ENCODE data around the gene IGDCC3. TPM values are rescaled to one million over a fixed set of nuclear protein-coding genes. Genes with fewer than 3 reads are reported as not detected.
"Not testable (repeated sequence)": the region's sequence is repeated elsewhere in the genome, so short reads cannot be mapped to it uniquely, and the experiment has no call there.

Gene IGDCC3
- total RNA-seq, 6 donors from 2014 or later: 0.10 to 0.29 TPM; not detected in 4

DNA sequence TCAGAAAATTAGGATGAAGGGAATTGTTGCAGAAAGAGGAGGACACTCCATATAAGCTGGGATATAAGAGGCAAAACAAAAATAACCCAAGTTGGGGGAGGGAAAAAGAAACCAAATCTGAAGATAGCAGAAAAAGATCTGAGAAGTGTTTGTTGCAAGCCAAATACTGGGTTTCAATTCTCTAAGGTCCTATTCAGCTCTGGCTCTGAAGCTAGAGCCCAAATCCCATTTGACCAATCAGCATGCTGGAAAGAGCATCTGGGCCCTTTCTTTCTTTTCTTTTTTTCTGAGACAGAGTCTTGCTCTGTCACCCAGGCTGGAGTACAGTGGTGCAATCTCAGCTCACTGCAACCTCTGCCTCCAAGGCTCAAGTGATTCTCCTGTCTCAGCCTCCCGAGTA, 17.3 kb downstream of the IGDCC3 start:
- ATAC-seq (ENCODE audit: low FRiP score in 2 of 2): no peak
- 90 to 94% methylated on average over 1 of the region's 1 CpG for WGBS, 2 donors
- Histone ChIP-seq H3K9me3 (no peaks in the 10 kb centered on the region), H3K4me1 (peaks cover 5 to 8% (median 7%) of the 10 kb centered on the region in 4 donors), H3K27me3 (peaks cover 0 to 7% (median 6%) of the 10 kb centered on the region in 4 donors), H3K36me3 (no peaks in the 10 kb centered on the region), H3K4me3 (no peak overlapping the region), H3K27ac (no peak overlapping the region)
- no peak for DNase-seq
- no peak for TF ChIP-seq POLR2A (IDR thresholded peaks at IDR 0.05)
- TF ChIP-seq, protein P1, sequence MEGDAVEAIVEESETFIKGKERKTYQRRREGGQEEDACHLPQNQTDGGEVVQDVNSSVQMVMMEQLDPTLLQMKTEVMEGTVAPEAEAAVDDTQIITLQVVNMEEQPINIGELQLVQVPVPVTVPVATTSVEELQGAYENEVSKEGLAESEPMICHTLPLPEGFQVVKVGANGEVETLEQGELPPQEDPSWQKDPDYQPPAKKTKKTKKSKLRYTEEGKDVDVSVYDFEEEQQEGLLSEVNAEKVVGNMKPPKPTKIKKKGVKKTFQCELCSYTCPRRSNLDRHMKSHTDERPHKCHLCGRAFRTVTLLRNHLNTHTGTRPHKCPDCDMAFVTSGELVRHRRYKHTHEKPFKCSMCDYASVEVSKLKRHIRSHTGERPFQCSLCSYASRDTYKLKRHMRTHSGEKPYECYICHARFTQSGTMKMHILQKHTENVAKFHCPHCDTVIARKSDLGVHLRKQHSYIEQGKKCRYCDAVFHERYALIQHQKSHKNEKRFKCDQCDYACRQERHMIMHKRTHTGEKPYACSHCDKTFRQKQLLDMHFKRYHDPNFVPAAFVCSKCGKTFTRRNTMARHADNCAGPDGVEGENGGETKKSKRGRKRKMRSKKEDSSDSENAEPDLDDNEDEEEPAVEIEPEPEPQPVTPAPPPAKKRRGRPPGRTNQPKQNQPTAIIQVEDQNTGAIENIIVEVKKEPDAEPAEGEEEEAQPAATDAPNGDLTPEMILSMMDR (IDR thresholded peaks at IDR 0.05): no peak
- no peak for TF ChIP-seq EP300 (IDR thresholded peaks at IDR 0.05)
- TF ChIP-seq POLR2AphosphoS5 (IDR thresholded peaks at IDR 0.05): no peak

DNA sequence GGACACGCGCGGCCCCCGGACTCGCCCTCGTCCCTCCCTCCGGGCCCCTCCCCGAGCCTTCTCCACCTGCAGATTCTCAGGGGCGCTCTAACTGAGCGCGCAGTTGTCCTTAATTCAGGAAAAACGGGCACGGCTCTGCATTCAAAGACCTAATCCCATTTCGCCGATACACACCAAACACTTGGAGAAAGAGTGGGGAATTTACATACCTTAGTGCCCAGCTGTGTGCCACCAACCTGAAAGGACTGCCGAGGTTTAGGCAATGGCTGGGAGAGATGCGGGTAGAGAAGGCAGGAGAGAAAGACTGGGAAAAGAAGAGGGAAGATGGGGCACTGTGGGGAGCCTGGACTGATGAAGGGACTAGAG, 21.8 kb downstream of the IGDCC3 start:
- Histone ChIP-seq H3K4me3 (peak overlapping the region; percentile 14 to 49 (median 40)), H3K9me3 (peaks cover 0 to 7% (median 0%) of the 10 kb centered on the region in 4 donors), H3K27ac (no peak overlapping the region), H3K36me3 (no peaks in the 10 kb centered on the region), H3K4me1 (peaks cover 7 to 15% (median 8%) of the 10 kb centered on the region in 4 donors), H3K27me3 (peaks cover 0 to 7% (median 7%) of the 10 kb centered on the region in 4 donors)
- ATAC-seq (ENCODE audit: low FRiP score in 2 of 2) (no peak), DNase-seq (no peak)
- 24% methylated on average over 9 to 14 of the region's 17 CpGs for WGBS, 2 donors
- TF ChIP-seq, protein P1 (IDR thresholded peaks at IDR 0.05): no peak
- TF ChIP-seq POLR2AphosphoS5 (IDR thresholded peaks at IDR 0.05) (no peak), POLR2A (IDR thresholded peaks at IDR 0.05) (no peak), EP300 (IDR thresholded peaks at IDR 0.05) (no peak)

DNA sequence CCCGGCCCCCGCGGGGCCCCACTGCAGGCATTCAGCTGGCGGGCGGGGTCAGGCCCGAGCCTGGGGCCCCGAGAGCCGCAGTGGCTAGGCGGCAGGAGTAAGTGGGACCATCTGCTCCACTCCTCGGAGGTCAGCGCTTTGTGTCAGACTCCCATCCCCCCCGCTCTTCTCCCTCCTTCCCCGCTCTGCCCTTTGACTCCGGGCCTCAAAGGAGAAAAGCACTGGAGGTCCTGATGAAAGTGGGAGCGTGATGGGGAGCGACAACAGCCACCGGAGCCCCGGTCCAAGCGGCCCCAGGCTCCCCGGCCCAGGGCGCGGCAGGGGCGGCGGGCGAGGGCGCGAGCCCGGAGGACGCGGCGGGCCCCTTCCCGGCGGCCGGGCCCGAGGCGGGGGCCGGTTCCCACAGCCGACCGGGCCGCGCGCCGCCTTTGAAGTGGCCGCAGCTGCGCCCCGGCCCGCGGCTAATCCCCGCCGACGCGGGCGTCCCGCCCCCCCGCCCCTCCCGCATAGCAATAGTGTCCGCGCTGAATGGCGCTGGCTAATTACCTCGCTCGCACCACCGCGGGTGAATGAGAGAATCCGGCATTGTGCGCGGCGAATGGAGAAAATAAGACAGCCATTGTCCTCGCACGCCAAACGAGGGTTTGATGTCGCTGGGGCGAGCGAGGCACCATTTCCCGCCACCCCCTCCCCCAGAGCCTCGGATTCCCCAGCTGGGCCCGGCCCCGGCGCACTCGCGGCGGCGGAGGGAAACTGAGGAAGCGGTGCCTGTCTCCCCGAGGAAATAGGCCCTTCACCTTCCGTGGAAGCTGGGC, 22.4 kb downstream of the IGDCC3 start:
- ATAC-seq (ENCODE audit: low FRiP score in 2 of 2): peak in 1 of 2 donors; percentile 56
- Histone ChIP-seq H3K36me3 (no peaks in the 10 kb centered on the region), H3K9me3 (peaks cover 0 to 7% (median 0%) of the 10 kb centered on the region in 4 donors), H3K27ac (no peak overlapping the region), H3K27me3 (peaks cover 0 to 7% (median 7%) of the 10 kb centered on the region in 4 donors), H3K4me3 (peak overlapping the region; percentile 14 to 49 (median 40)), H3K4me1 (peaks cover 7 to 15% (median 8%) of the 10 kb centered on the region in 4 donors)
- WGBS, 2 donors: 8 to 20% methylated on average over 2 to 30 of the region's 85 CpGs
- TF ChIP-seq POLR2AphosphoS5 (IDR thresholded peaks at IDR 0.05) (no peak), POLR2A (IDR thresholded peaks at IDR 0.05) (no peak), EP300 (IDR thresholded peaks at IDR 0.05) (no peak)
- TF ChIP-seq, protein P1 (IDR thresholded peaks at IDR 0.05): no peak
- peak in 1 of 2 donors; percentile 83 for DNase-seq

DNA sequence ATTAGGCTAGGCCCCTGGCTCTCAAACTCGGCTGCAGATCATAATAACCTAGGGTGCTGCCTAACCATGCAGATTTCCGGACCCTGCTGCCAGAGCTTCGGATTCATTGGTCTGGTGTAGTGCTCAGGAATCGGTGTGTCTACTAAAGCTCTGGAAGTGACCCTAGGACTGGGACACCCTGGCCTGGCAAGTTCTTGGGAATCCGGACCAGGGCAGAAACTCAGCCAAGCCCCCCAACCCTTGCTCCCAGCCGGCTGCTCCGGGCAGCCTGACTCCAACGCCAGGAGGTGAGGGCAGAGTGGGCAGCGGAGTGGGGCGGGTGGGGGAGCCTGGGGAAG, 23.0 kb downstream of the IGDCC3 start:
- WGBS, 2 donors: 54 to 60% methylated on average over 3 to 5 of the region's 10 CpGs
- Histone ChIP-seq H3K36me3 (no peaks in the 10 kb centered on the region), H3K27ac (no peak overlapping the region), H3K4me1 (peaks cover 7 to 15% (median 8%) of the 10 kb centered on the region in 4 donors), H3K4me3 (peak overlapping the region in 1 of 4 donors; percentile 49), H3K27me3 (peaks cover 0 to 7% (median 7%) of the 10 kb centered on the region in 4 donors), H3K9me3 (peaks cover 0 to 7% (median 0%) of the 10 kb centered on the region in 4 donors)
- no peak for ATAC-seq (ENCODE audit: low FRiP score in 2 of 2)
- TF ChIP-seq, protein P1 (IDR thresholded peaks at IDR 0.05): no peak
- TF ChIP-seq EP300 (IDR thresholded peaks at IDR 0.05) (no peak), POLR2A (IDR thresholded peaks at IDR 0.05) (no peak), POLR2AphosphoS5 (IDR thresholded peaks at IDR 0.05) (no peak)
- peak in 1 of 2 donors; percentile 70 for DNase-seq

DNA sequence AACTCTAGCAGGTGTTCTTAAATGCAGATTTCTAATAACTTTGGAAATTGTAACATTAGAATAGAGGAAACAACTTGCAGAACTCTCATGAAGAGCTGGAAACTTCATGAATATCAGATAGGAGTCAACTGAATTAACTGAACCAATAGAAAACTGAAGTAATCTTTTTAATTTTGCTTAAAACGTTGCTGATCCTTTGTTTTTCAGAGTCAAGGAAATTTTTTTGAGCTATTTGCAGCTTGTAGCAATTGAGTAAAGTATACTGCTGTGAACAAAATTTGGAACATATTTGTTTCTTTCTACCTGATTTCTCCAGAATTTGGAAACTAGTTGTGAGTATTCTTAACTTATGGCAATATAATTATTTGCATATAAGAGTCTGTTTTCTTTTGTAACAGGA, 25.8 kb downstream of the IGDCC3 start:
- 62 to 71% methylated on average over 1 of the region's 1 CpG for WGBS, 2 donors
- not testable (repeated sequence) for H3K9me3 ChIP-seq; ATAC-seq (ENCODE audit: low FRiP score in 2 of 2); H3K27ac ChIP-seq; H3K27me3 ChIP-seq; H3K4me3 ChIP-seq; DNase-seq; H3K36me3 ChIP-seq
- H3K4me1 ChIP-seq: peaks cover 7 to 15% (median 8%) of the 10 kb centered on the region in 4 donors

All from upper lobe of left lung (tissue), 6 donors.